GM21390 (cell line): ENCODE results near the gene UGT1A8.
"Not testable (repeated sequence)": the region's sequence is repeated elsewhere in the genome, so short reads cannot be mapped to it uniquely, and the experiment has no call there.

Source experiments
- ATAC-seq: cut with Tn5 transposase; IDR thresholded peaks from one replicate; pipeline ENCODE4 v1.9.1; 2021; ENCODE audit not compliant: unreplicated experiment

Gene UGT1A8

GRCh38 chr2:233711312-233712008, 94.0 kb downstream of the UGT1A8 start:
- peak; percentile 60 for ATAC-seq

GRCh38 chr2:233712611-233713261, 95.3 kb downstream of the UGT1A8 start, which contains the start of gene UGT1A5:
Gene UGT1A5, plus strand, starts transcription at chr2:233712907. Its CDS starts 85 bp downstream, at chr2:233712992.
- ATAC-seq, result no peak

GRCh38 chr2:233713262-233713615, 95.8 kb downstream of the UGT1A8 start:
- no peak for ATAC-seq

- ATAC-seq, result no peak
These were observed 96.7 kb downstream of the UGT1A8 start for GRCh38 chr2:233714121-233714520.

- ATAC-seq, result no peak
These were observed 101.1 kb downstream of the UGT1A8 start, which contains the start of gene UGT1A4 for GRCh38 chr2:233718552-233718951. Gene UGT1A4, plus strand, starts transcription at chr2:233718736. Its CDS starts 85 bp downstream, at chr2:233718821.

GRCh38 chr2:233728723-233729301, 111.4 kb downstream of the UGT1A8 start, which contains the start of gene UGT1A3:
Gene UGT1A3, plus strand, starts transcription at chr2:233729042. Its CDS starts 85 bp downstream, at chr2:233729127.
- no peak for ATAC-seq

GRCh38 chr2:233736868-233737653, 119.6 kb downstream of the UGT1A8 start:
- ATAC-seq, result not testable (repeated sequence)

- no peak for ATAC-seq
These were observed 123.4 kb downstream of the UGT1A8 start for GRCh38 chr2:233740870-233741269.

GRCh38 chr2:233743464-233744259, 126.2 kb downstream of the UGT1A8 start:
- no peak for ATAC-seq

- ATAC-seq, result no peak
These were observed 127.8 kb downstream of the UGT1A8 start for GRCh38 chr2:233745073-233745755.

- not testable (repeated sequence) for ATAC-seq
These were observed 128.4 kb downstream of the UGT1A8 start for GRCh38 chr2:233745838-233746237.

GRCh38 chr2:233746475-233747282, 129.2 kb downstream of the UGT1A8 start:
- no peak for ATAC-seq

GRCh38 chr2:233747283-233747544, 129.8 kb downstream of the UGT1A8 start:
- no peak for ATAC-seq

GRCh38 chr2:233750689-233751088, 133.3 kb downstream of the UGT1A8 start:
- ATAC-seq, result not testable (repeated sequence)

GRCh38 chr2:233751212-233752009, 134.0 kb downstream of the UGT1A8 start:
- not testable (repeated sequence) for ATAC-seq

- ATAC-seq, result no peak
These were observed 137.6 kb downstream of the UGT1A8 start for GRCh38 chr2:233754872-233755611.

- no peak for ATAC-seq
These were observed 139.1 kb downstream of the UGT1A8 start for GRCh38 chr2:233756429-233757081.
